ENCODE results near the gene MC5R. TPM values are rescaled to one million over a fixed set of nuclear protein-coding genes. Genes with fewer than 3 reads are reported as not detected.

Gene MC5R
- total RNA-seq, 1 experiment from 2014 or later, result not detected

DNA sequence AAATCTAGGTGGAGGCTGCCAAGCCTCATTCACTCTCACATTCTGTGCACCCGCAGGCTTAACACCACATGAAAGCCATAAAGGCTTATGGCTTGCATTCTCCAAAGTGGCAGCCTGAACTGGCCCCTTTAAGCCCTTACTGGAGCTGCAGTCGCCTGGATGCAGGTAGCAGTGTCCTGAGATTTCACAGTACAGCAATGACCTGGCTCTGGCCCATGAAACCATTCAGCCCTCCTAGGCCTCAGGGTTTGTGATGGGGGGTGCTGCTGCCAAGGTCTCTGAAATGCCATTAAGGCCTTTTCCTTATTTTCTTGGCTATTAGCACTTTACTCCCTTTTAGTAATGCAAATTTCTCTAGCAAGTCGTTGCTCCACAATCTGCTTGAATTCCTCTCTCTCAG lies 48.9 kb upstream of the MC5R start:
- no peaks in the 10 kb centered on the region for H3K9me3 ChIP-seq (ENCODE audit: control insufficient read depth in 1 of 2, insufficient read depth in 1 of 2, low read depth in 1 of 2, low read length in 2 of 2)
- POLR2A ChIA-PET, result no interaction called here
- no peaks in the 10 kb centered on the region for H3K79me2 ChIP-seq (ENCODE audit: insufficient read depth, low read length)
- ATAC-seq (no peak), DNase-seq (ENCODE audit: low read depth, low spot score) (no peak)
- no peak overlapping the region for H2AFZ ChIP-seq (ENCODE audit: low read depth, low read length, poor library complexity, severe bottlenecking)
- H3K4me2 ChIP-seq (ENCODE audit: low read length), result no peak overlapping the region
- intact Hi-C loops (cut with micrococcal nuclease), result no loop called here
- H3K4me3 ChIP-seq (replicated peaks in 1 of 2; ENCODE audit: low read depth in 1 of 2, low read length in 2 of 2), result no peak overlapping the region
- no peak for TF ChIP-seq REST (IDR thresholded peaks at IDR 0.05; ENCODE audit: low read depth)
- TF ChIP-seq, protein P1, sequence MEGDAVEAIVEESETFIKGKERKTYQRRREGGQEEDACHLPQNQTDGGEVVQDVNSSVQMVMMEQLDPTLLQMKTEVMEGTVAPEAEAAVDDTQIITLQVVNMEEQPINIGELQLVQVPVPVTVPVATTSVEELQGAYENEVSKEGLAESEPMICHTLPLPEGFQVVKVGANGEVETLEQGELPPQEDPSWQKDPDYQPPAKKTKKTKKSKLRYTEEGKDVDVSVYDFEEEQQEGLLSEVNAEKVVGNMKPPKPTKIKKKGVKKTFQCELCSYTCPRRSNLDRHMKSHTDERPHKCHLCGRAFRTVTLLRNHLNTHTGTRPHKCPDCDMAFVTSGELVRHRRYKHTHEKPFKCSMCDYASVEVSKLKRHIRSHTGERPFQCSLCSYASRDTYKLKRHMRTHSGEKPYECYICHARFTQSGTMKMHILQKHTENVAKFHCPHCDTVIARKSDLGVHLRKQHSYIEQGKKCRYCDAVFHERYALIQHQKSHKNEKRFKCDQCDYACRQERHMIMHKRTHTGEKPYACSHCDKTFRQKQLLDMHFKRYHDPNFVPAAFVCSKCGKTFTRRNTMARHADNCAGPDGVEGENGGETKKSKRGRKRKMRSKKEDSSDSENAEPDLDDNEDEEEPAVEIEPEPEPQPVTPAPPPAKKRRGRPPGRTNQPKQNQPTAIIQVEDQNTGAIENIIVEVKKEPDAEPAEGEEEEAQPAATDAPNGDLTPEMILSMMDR (IDR thresholded peaks at IDR 0.05 in 2 of 3, conservative IDR thresholded peaks at IDR 0.05 in 1 of 3; ENCODE audit: borderline replicate concordance in 1 of 3, insufficient read depth in 1 of 3, low read depth in 2 of 3, low read length in 2 of 3), result no peak
- no peak for TF ChIP-seq RAD21 (IDR thresholded peaks at IDR 0.05; ENCODE audit: low read depth)
- no peak for TF ChIP-seq FOSL1 (IDR thresholded peaks at IDR 0.05; ENCODE audit: low read depth)
- no peak for TF ChIP-seq MAX (IDR thresholded peaks at IDR 0.05)
- TF ChIP-seq CBX3 (IDR thresholded peaks at IDR 0.05; ENCODE audit: low read depth), result no peak
- TF ChIP-seq ELF1 (IDR thresholded peaks at IDR 0.05; ENCODE audit: borderline replicate concordance, low read depth), result no peak
- TF ChIP-seq ZBTB33 (IDR thresholded peaks at IDR 0.05; ENCODE audit: extremely low read depth, insufficient replicate concordance, low read length), result no peak
- no peak for TF ChIP-seq SRF (IDR thresholded peaks at IDR 0.05; ENCODE audit: low read depth)
- TF ChIP-seq EGR1 (IDR thresholded peaks at IDR 0.05; ENCODE audit: low read depth), result no peak
- CTCF ChIA-PET, result no interaction called here
- RAD21 ChIA-PET (ENCODE audit: low non-redundant PET in 1 of 2, low total read pairs in 2 of 2, uncharacterized antibody in 2 of 2, unreplicated experiment in 2 of 2), result no interaction called here
- no peak overlapping the region for H3K27ac ChIP-seq (ENCODE audit: low read depth, low read length)
- H3K9me2 ChIP-seq (ENCODE audit: insufficient read depth), result no peaks in the 10 kb centered on the region
- no peaks in the 10 kb centered on the region for H3K27me3 ChIP-seq (ENCODE audit: insufficient read depth, low read length)
- no peaks in the 10 kb centered on the region for H3K36me3 ChIP-seq (ENCODE audit: control insufficient read depth in 1 of 2, insufficient read depth in 2 of 2, low read length in 2 of 2)
- no peaks in the 10 kb centered on the region for H3K4me1 ChIP-seq (ENCODE audit: control insufficient read depth in 1 of 2, insufficient read depth in 2 of 2, low read length in 2 of 2)
- H3K9ac ChIP-seq (ENCODE audit: low read length), result no peak overlapping the region
- no TSS peak for BruUV-seq (replicated peaks)
- no peaks in the 10 kb centered on the region for H4K20me1 ChIP-seq (ENCODE audit: insufficient read depth)

All from HCT116 (cell line).